Measurements from ENCODE around the gene GIGYF1. TPM values are rescaled to one million over a fixed set of nuclear protein-coding genes. Genes with fewer than 3 reads are reported as not detected.

GIGYF1 gene
- total and polyA plus RNA-seq, 2 donors (not counting 3 experiments of a cell fraction or from before 2014, with no cell fraction given): 13.6 to 46.3 TPM

DNA sequence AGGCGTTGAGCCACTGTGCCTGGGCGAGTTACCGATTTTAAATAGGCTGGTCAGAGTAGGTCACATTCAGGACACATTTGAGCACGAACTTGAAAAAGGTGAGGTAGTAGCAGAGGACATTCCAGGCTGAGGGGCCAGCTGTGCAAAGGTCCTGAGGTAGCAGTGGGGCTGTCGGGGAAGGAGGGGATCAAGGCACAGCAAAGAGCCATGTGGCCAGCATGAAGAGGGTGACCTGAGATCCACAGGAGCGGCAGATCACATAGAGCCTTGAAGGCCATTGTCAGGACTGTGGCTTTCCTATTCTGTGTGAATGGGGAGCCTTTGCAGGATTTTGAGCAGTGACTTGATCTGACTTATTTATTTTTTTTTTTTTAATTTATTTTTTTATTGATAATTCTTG, 45.9 kb upstream of the GIGYF1 start:
- no peak overlapping the region for H3K4me2 ChIP-seq (ENCODE audit: insufficient read depth, low read length)
- ChIA-PET CTCF (no interaction called here), POLR2A (no interaction called here)
- dilution Hi-C loops (cut with MboI; ENCODE audit: extremely low pct_ligation_motif_present, low sequenced_read_pairs): no loop called here
- no peaks in the 10 kb centered on the region for H3K79me2 ChIP-seq (ENCODE audit: control insufficient read depth, insufficient read depth, low read length)
- no peak for FAIRE-seq
- no peaks in the 10 kb centered on the region for H3K9me1 ChIP-seq (replicated peaks; ENCODE audit: control insufficient read depth, extremely low read depth, insufficient read depth, low read length)
- H3K36me3 ChIP-seq (ENCODE audit: control insufficient read depth in 2 of 2, extremely low read depth in 1 of 2, insufficient read depth in 2 of 2, low read length in 2 of 2): no peaks in the 10 kb centered on the region
- H3K27me3 ChIP-seq (ENCODE audit: control insufficient read depth in 2 of 2, insufficient read depth in 2 of 2, low read length in 2 of 2): no peaks in the 10 kb centered on the region
- H3K4me1 ChIP-seq (ENCODE audit: control insufficient read depth, extremely low read depth, insufficient read depth, low read length): no peaks in the 10 kb centered on the region
- no peak overlapping the region for H3K4me3 ChIP-seq (replicated peaks in 1 of 3; ENCODE audit: insufficient read depth in 1 of 3, low read depth in 1 of 3, low read length in 3 of 3)
- no peak overlapping the region for H2AFZ ChIP-seq (ENCODE audit: low read depth, low read length)
- no peak overlapping the region for H3K9ac ChIP-seq (replicated peaks; ENCODE audit: extremely low read depth, insufficient read depth, low read length)
- no TSS peak for BruUV-seq (replicated peaks)
- TF ChIP-seq POLR2A (IDR thresholded peaks at IDR 0.05; ENCODE audit: low read depth, low read length): no peak
- no peak for TF ChIP-seq GATA2 (IDR thresholded peaks at IDR 0.05; ENCODE audit: insufficient read depth, insufficient read length, low read depth, low read length)
- TF ChIP-seq, protein P1, sequence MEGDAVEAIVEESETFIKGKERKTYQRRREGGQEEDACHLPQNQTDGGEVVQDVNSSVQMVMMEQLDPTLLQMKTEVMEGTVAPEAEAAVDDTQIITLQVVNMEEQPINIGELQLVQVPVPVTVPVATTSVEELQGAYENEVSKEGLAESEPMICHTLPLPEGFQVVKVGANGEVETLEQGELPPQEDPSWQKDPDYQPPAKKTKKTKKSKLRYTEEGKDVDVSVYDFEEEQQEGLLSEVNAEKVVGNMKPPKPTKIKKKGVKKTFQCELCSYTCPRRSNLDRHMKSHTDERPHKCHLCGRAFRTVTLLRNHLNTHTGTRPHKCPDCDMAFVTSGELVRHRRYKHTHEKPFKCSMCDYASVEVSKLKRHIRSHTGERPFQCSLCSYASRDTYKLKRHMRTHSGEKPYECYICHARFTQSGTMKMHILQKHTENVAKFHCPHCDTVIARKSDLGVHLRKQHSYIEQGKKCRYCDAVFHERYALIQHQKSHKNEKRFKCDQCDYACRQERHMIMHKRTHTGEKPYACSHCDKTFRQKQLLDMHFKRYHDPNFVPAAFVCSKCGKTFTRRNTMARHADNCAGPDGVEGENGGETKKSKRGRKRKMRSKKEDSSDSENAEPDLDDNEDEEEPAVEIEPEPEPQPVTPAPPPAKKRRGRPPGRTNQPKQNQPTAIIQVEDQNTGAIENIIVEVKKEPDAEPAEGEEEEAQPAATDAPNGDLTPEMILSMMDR (IDR thresholded peaks at IDR 0.05; ENCODE audit: extremely low read depth in 1 of 2, insufficient read depth in 1 of 2, low read depth in 1 of 2, low read length in 2 of 2): no peak
- TF ChIP-seq POLR2AphosphoS5 (IDR thresholded peaks at IDR 0.05; ENCODE audit: insufficient read depth, low read depth, low read length): no peak
- no peak for TF ChIP-seq FOS (IDR thresholded peaks at IDR 0.05; ENCODE audit: borderline replicate concordance, insufficient read depth, low read length)
- no peak for TF ChIP-seq EZH2 (IDR thresholded peaks at IDR 0.05; ENCODE audit: borderline replicate concordance, low read depth, low read length, severe bottlenecking)
- TF ChIP-seq, protein P2, sequence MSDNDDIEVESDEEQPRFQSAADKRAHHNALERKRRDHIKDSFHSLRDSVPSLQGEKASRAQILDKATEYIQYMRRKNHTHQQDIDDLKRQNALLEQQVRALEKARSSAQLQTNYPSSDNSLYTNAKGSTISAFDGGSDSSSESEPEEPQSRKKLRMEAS (IDR thresholded peaks at IDR 0.05; ENCODE audit: insufficient read depth, insufficient read length): no peak
- no peak for TF ChIP-seq MYC (IDR thresholded peaks at IDR 0.05; ENCODE audit: low read depth, low read length)
- no peak for TF ChIP-seq JUN (IDR thresholded peaks at IDR 0.05; ENCODE audit: borderline replicate concordance, insufficient read depth, insufficient read length, low read depth)
- intact Hi-C loops (cut with micrococcal nuclease): no loop called here
- no peak for DNase-seq (ENCODE audit: low read depth, low spot score)
- H3K9me3 ChIP-seq (replicated peaks; ENCODE audit: control insufficient read depth, insufficient read depth, low read length): no peaks in the 10 kb centered on the region
- no peaks in the 10 kb centered on the region for H4K20me1 ChIP-seq (replicated peaks; ENCODE audit: control insufficient read depth, extremely low read depth, insufficient read depth, low read length)
- no peak overlapping the region for H3K27ac ChIP-seq (ENCODE audit: insufficient read depth, low read depth, low read length)

All from endothelial cell of umbilical vein (primary cell).